Upper lobe of left lung (tissue), 6 donors: ENCODE measurements around the gene DNPEP. TPM values are rescaled to one million over a fixed set of nuclear protein-coding genes. Genes with fewer than 3 reads are reported as not detected.

Experiments used
- ATAC-seq, 2 donors: fragments of 200-7000 bp; cut with Tn5 transposase; one replicate each; pipeline ENCODE4 v1.9.1; 2022; ENCODE audit warnings: mild to moderate bottlenecking in 2 of 2, moderate library complexity in 2 of 2; ENCODE audit not compliant: low FRiP score in 2 of 2
- DNase-seq, 2 donors: peaks; one replicate each; pipeline ENCODE4 v3.0.0-alpha.2; 2019 to 2020
- H3K27ac ChIP-seq, 4 donors: fragments of 200-600 bp; sonication (generic); one replicate each; pipeline ENCODE4 v1.5.1; 2016 to 2019
- H3K27me3 ChIP-seq, 4 donors: fragments of 200-600 bp; sonication (generic); one replicate each; pipeline ENCODE4 v1.5.1; 2017 to 2019
- H3K36me3 ChIP-seq, 4 donors: fragments of 200-600 bp; sonication (generic); one replicate each; pipeline ENCODE4 v1.5.1; 2016 to 2019
- H3K4me1 ChIP-seq, 4 donors: fragments of 200-600 bp; sonication (generic); one replicate each; pipeline ENCODE4 v1.5.1; 2018 to 2019
- H3K4me3 ChIP-seq, 4 donors: fragments of 200-600 bp; sonication (generic); one replicate each; pipeline ENCODE4 v1.5.1; 2017 to 2019; ENCODE audit warnings: mild to moderate bottlenecking in 2 of 4, moderate library complexity in 1 of 4
- H3K9me3 ChIP-seq, 4 donors: fragments of 200-600 bp; sonication (generic); one replicate each; pipeline ENCODE4 v1.5.1; 2018 to 2019
- CTCF ChIP-seq, 6 experiments: fragments of 450-650 bp in 4 of 6; fragments of 200-600 bp in 2 of 6; sonication (generic) in 2 of 6; IDR thresholded peaks; one replicate each; pipeline ENCODE4 v1.5.1; 2016 to 2019; ENCODE audit warnings: antibody characterized with exemption in 6 of 6
- EP300 ChIP-seq, 4 donors: sonication (generic); formaldehyde crosslinking; IDR thresholded peaks; one replicate each; pipeline ENCODE4 v1.5.1; 2017; ENCODE audit warnings: antibody characterized with exemption in 4 of 4, control low read depth in 2 of 4
- POLR2A ChIP-seq, 4 donors: fragments of 450-650 bp; IDR thresholded peaks; one replicate each; pipeline ENCODE4 v1.5.1; 2016 to 2017; ENCODE audit warnings: antibody characterized with exemption in 4 of 4, mild to moderate bottlenecking in 2 of 4
- POLR2AphosphoS5 ChIP-seq, 2 donors: sonication (generic); formaldehyde crosslinking; IDR thresholded peaks; one replicate each; pipeline ENCODE4 v1.5.1; 2017; ENCODE audit warnings: antibody characterized with exemption in 2 of 2
- WGBS, 2 donors: methylation state at CpG; one replicate each; pipeline ENCODE4 v1.1.5; 2017 to 2018; 5-methylcytosine and 5-hydroxymethylcytosine counted together
- total RNA-seq, 6 donors: library from RNA; depleted of rRNA in 4 of 6; stranded (reverse); fragments of >200 nt in 4 of 6; gene quantifications; one replicate each; pipeline versions ENCODE4 v1.1.0 to v1.2.1, GENCODE V29; 2016 to 2021
- donor health status: DM: no; HTN: no; CAD: no; lungs with moderate emphysema.
- donor health status: DM: no; HTN: yes; CAD: no; lungs with severe emphysema.

DNPEP gene
- total RNA-seq, 6 donors from 2014 or later: 31.9 to 141 (median 75.1) TPM

GRCh38 chr2:219429958-219430606 lies 42.4 kb upstream of the DNPEP start:
- Histone ChIP-seq H3K4me1 (peaks cover 4 to 6% (median 5%) of the 10 kb centered on the region in 4 donors), H3K27ac (no peak overlapping the region), H3K9me3 (no peaks in the 10 kb centered on the region), H3K36me3 (no peaks in the 10 kb centered on the region), H3K4me3 (no peak overlapping the region), H3K27me3 (peaks cover 3 to 14% (median 7%) of the 10 kb centered on the region in 4 donors)
- TF ChIP-seq POLR2AphosphoS5 (IDR thresholded peaks at IDR 0.05) (no peak), POLR2A (IDR thresholded peaks at IDR 0.05) (no peak), CTCF (IDR thresholded peaks at IDR 0.05) (no peak), EP300 (IDR thresholded peaks at IDR 0.05) (no peak)
- no peak for ATAC-seq
- WGBS, 2 donors: 90 to 91% methylated on average over 7 of the region's 7 CpGs
- DNase-seq: no peak

- no peak for ATAC-seq
- no peak for TF ChIP-seq EP300 (IDR thresholded peaks at IDR 0.05)
- TF ChIP-seq CTCF (IDR thresholded peaks at IDR 0.05): no peak
- TF ChIP-seq POLR2A (IDR thresholded peaks at IDR 0.05): no peak
- TF ChIP-seq POLR2AphosphoS5 (IDR thresholded peaks at IDR 0.05): no peak
Measured at GRCh38 chr2:219428469-219428868, 40.8 kb upstream of the DNPEP start.

GRCh38 chr2:219426534-219427136 lies 38.9 kb upstream of the DNPEP start:
- WGBS, 2 donors: 74 to 86% methylated on average over 5 to 7 of the region's 7 CpGs
- no peaks in the 10 kb centered on the region for H3K4me1 ChIP-seq
- H3K4me3 ChIP-seq: no peak overlapping the region
- H3K27me3 ChIP-seq: no peaks in the 10 kb centered on the region
- no peaks in the 10 kb centered on the region for H3K9me3 ChIP-seq
- no peaks in the 10 kb centered on the region for H3K36me3 ChIP-seq
- TF ChIP-seq CTCF (IDR thresholded peaks at IDR 0.05) (no peak), EP300 (IDR thresholded peaks at IDR 0.05) (no peak), POLR2AphosphoS5 (IDR thresholded peaks at IDR 0.05) (no peak), POLR2A (IDR thresholded peaks at IDR 0.05) (no peak)
- ATAC-seq (no peak), DNase-seq (peak in 1 of 2 donors; percentile 27)
- no peak overlapping the region for H3K27ac ChIP-seq

More at GRCh38 chr2:219428469-219428868, 40.8 kb upstream of the DNPEP start:
- H3K27ac ChIP-seq: no peak overlapping the region
- no peak overlapping the region for H3K4me3 ChIP-seq
- no peak for DNase-seq
- H3K9me3 ChIP-seq: no peaks in the 10 kb centered on the region
- no peaks in the 10 kb centered on the region for H3K36me3 ChIP-seq
- no peaks in the 10 kb centered on the region for H3K4me1 ChIP-seq
- no peaks in the 10 kb centered on the region for H3K27me3 ChIP-seq

- no peaks in the 10 kb centered on the region for H3K27me3 ChIP-seq
- H3K4me1 ChIP-seq: no peaks in the 10 kb centered on the region
- ATAC-seq: no peak
- no peak overlapping the region for H3K4me3 ChIP-seq
- H3K9me3 ChIP-seq: no peaks in the 10 kb centered on the region
- H3K36me3 ChIP-seq: no peaks in the 10 kb centered on the region
- TF ChIP-seq POLR2A (IDR thresholded peaks at IDR 0.05): no peak
- no peak for TF ChIP-seq CTCF (IDR thresholded peaks at IDR 0.05)
- TF ChIP-seq POLR2AphosphoS5 (IDR thresholded peaks at IDR 0.05): no peak
- TF ChIP-seq EP300 (IDR thresholded peaks at IDR 0.05): no peak
- WGBS, 2 donors: 70 to 75% methylated on average over 6 of the region's 7 CpGs
- H3K27ac ChIP-seq: no peak overlapping the region
- peak in 1 of 2 donors; percentile 76 for DNase-seq
Measured at GRCh38 chr2:219426068-219426443, 38.3 kb upstream of the DNPEP start.
